Measurements from ENCODE around the gene RASGEF1B. TPM values are rescaled to one million over a fixed set of nuclear protein-coding genes. Genes with fewer than 3 reads are reported as not detected.

The RASGEF1B gene
- total RNA-seq, 1 experiment from 2014 or later, result 7.5 TPM

DNA sequence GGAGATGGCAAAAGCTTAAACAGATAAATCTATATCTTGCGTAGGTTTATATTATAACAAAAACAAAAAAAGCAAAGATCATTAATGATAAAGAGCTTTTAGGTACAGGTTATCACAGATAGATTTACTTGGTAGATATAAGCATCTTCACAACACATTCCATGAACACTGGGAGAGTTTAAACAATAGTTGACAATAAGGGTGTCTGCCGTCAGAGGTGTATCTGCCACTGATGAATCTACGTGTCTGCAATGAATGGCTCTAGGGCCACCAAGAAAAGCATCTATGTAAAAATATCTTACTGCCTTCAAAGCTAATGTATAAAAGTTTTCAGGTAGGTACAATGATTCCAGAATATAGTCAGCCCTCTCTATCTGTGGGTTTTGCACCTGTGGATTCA, 43.7 kb downstream of the RASGEF1B start:
- H3K9me3 ChIP-seq (ENCODE audit: control insufficient read depth, low read depth, low read length), result no peaks in the 10 kb centered on the region
- H3K56ac ChIP-seq (ENCODE audit: insufficient read length, low read depth, low read length), result no peak overlapping the region
- H3K23ac ChIP-seq (ENCODE audit: insufficient read length, low read depth, low read length), result no peak overlapping the region
- H3K4me3 Mint-ChIP-seq, result no peak overlapping the region
- peaks cover 45 to 46% of the 10 kb centered on the region in 2 experiments for H3K4me1 Mint-ChIP-seq
- H3K4ac ChIP-seq (ENCODE audit: low read depth, low read length), result no peak overlapping the region
- DNase-seq, result no peak
- H3K18ac ChIP-seq (ENCODE audit: insufficient read length, low read depth, low read length), result no peak overlapping the region
- no peak overlapping the region for H3K27ac ChIP-seq (ENCODE audit: insufficient read length, low read depth, low read length)
- no peak overlapping the region for H2BK12ac ChIP-seq (ENCODE audit: insufficient read length, low read depth, low read length)
- H2BK5ac ChIP-seq (ENCODE audit: insufficient read length, low read length), result no peak overlapping the region
- H3K36me3 Mint-ChIP-seq (ENCODE audit: insufficient read depth in 1 of 3, low read depth in 3 of 3), result peaks cover 12 to 20% (median 15%) of the 10 kb centered on the region in 3 experiments; a peak in 6 of 7 replicates
- H2BK15ac ChIP-seq (ENCODE audit: low read depth, low read length), result no peak overlapping the region
- no peak overlapping the region for H2AFZ ChIP-seq (ENCODE audit: low read length)
- peaks cover 3% of the 10 kb centered on the region; the same call in 1 of the 2 replicates for H3K4me1 ChIP-seq (ENCODE audit: insufficient read depth, low read length)
- H2AK5ac ChIP-seq (ENCODE audit: insufficient read length, low read length), result no peak overlapping the region
- no peak overlapping the region for H4K5ac ChIP-seq (ENCODE audit: insufficient read length, low read depth, low read length)
- H3T11ph ChIP-seq (ENCODE audit: low read length), result no peak overlapping the region
- peaks cover 3% of the 10 kb centered on the region for H3K23me2 ChIP-seq (ENCODE audit: insufficient read length, low read depth, low read length, poor library complexity, severe bottlenecking)
- H3K4me2 ChIP-seq (ENCODE audit: insufficient read depth, insufficient read length, low read length), result no peak overlapping the region
- H2BK20ac ChIP-seq (ENCODE audit: low read depth, low read length, poor library complexity, severe bottlenecking), result no peak overlapping the region
- no peak overlapping the region for H4K8ac ChIP-seq (replicated peaks; ENCODE audit: insufficient read length, low read depth, low read length)
- H3K27me3 Mint-ChIP-seq (ENCODE audit: low read depth), result no peaks in the 10 kb centered on the region; the same call in 1 of the 2 replicates
- H2BK120ac ChIP-seq (ENCODE audit: low read depth, low read length, poor library complexity, severe bottlenecking), result no peak overlapping the region
- TF ChIP-seq, protein P1, sequence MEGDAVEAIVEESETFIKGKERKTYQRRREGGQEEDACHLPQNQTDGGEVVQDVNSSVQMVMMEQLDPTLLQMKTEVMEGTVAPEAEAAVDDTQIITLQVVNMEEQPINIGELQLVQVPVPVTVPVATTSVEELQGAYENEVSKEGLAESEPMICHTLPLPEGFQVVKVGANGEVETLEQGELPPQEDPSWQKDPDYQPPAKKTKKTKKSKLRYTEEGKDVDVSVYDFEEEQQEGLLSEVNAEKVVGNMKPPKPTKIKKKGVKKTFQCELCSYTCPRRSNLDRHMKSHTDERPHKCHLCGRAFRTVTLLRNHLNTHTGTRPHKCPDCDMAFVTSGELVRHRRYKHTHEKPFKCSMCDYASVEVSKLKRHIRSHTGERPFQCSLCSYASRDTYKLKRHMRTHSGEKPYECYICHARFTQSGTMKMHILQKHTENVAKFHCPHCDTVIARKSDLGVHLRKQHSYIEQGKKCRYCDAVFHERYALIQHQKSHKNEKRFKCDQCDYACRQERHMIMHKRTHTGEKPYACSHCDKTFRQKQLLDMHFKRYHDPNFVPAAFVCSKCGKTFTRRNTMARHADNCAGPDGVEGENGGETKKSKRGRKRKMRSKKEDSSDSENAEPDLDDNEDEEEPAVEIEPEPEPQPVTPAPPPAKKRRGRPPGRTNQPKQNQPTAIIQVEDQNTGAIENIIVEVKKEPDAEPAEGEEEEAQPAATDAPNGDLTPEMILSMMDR (conservative IDR thresholded peaks at IDR 0.05), result no peak
- H3K27me3 ChIP-seq (ENCODE audit: insufficient read depth, low read length), result no peaks in the 10 kb centered on the region
- peaks cover 0 to 3% of the 10 kb centered on the region in 2 experiments; a peak in 3 of 5 replicates for H3K9me3 Mint-ChIP-seq
- no peak overlapping the region for H4K91ac ChIP-seq (ENCODE audit: insufficient read length, low read depth, low read length)
- H3K27ac Mint-ChIP-seq, result peak overlapping the region in 2 of 3 experiments; percentile 96 to 100; a peak in 3 of 7 replicates
- H3K9ac ChIP-seq (ENCODE audit: extremely low read depth, insufficient read length, low read length), result no peak overlapping the region
- H3K79me2 ChIP-seq (ENCODE audit: insufficient read depth, low read length), result no peaks in the 10 kb centered on the region
- WGBS (ENCODE audit: extremely low coverage, insufficient read length, low lambda C conversion rate), result no CpG with 5 or more reads among the region's 3 CpGs
- H3K14ac ChIP-seq (ENCODE audit: insufficient read depth, low read length), result no peak overlapping the region
- no peaks in the 10 kb centered on the region for H3K79me1 ChIP-seq (ENCODE audit: insufficient read depth, low read depth, low read length, poor library complexity, severe bottlenecking)
- no peaks in the 10 kb centered on the region for H4K20me1 ChIP-seq (ENCODE audit: control insufficient read depth, insufficient read depth, insufficient read length)

Data from H9 (cell line).